NT2/D1 (cell line): ENCODE measurements around the gene TP53TG5.

Experiments used
- SUZ12 ChIP-seq: IDR thresholded peaks from 2 replicates; pipeline ENCODE4 v1.6.1; 2011; ENCODE audit not compliant: insufficient read length, insufficient read depth; ENCODE audit errors: extremely low read depth
- YY1 ChIP-seq: IDR thresholded peaks from 2 replicates; pipeline ENCODE4 v1.6.1; 2011; ENCODE audit not compliant: insufficient read length, insufficient read depth
- ZNF274 ChIP-seq: IDR thresholded peaks from 2 replicates; pipeline ENCODE4 v1.6.1; 2011; ENCODE audit warnings: mild to moderate bottlenecking, low read depth, low read length

DNA sequence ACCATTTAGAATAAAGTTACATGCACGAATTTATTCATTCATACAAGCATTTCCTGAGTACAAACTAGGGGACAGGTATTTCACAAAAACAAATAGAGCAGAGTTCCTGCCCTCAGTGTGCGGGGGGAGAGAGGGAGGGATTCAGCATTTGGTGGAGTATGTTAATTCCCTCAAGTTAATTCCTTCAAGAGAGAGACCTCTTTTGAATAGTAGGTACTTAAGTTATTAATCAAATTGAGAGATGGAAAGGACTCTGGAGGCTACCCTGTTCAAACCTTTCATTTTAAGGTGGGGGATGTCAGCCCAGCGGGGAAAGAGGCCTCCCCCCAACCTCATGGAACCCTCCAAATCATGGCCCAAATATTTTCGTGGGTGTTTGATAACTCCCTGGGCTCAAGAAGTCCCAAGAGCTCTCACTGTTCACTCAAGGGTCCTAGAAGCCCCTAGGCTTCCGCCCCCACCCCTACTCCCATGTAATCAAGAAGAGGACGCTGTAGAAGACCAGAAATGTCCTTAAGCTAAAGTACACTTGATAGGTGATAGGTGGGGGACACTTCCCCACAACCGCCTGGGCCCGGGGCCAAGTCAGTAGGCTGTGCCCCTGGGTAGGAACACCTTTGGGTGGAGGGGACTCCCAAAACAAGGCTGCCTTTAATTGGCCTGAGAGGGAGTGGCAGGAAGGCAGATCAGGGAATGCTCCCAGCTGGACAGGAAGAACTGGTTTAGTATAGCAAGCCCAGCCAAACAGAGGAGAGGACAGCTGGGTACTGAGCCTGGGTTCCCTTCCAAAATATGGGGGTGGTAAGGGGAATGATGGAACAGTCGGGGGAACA, 32.8 kb downstream of the TP53TG5 start:
- TF ChIP-seq YY1, result no peak
- no peak for TF ChIP-seq SUZ12
- no peak for TF ChIP-seq ZNF274
